Astrocyte (in vitro differentiated cells and primary cell): ENCODE measurements around the gene ATG16L1.

Experiments
- EZH2 ChIP-seq: IDR thresholded peaks from 2 replicates; pipeline ENCODE4 v1.6.1; 2012; ENCODE audit warnings: mild to moderate bottlenecking, low read length, inconsistent platforms; ENCODE audit not compliant: insufficient read depth
- TF ChIP-seq, protein P1 (sequence below): IDR thresholded peaks from 2 replicates; pipeline ENCODE4 v1.5.1; 2011; ENCODE audit warnings: low read depth, mild to moderate bottlenecking, inconsistent platforms, low read length, moderate library complexity; ENCODE audit not compliant: insufficient read depth

DNA sequence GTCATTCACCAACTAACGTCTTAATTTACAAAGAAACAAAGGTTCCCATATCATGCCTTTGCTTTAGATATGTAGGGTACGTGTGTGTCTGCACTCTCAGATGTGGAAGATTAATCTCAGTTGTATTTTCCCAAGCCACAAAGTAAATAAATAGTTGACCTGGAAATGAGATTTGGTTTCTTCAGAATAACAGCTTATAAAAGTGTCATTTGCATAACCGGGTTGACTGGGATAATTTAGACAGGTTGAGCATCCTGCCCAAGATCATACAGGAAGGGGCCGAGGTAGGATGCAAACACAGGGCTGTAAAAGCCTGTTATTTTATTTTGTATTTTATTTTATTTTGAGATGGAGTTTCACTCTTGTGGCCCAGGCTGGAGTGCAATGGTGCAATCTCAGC lies 19.5 kb downstream of the ATG16L1 start:
- TF ChIP-seq, protein P1, sequence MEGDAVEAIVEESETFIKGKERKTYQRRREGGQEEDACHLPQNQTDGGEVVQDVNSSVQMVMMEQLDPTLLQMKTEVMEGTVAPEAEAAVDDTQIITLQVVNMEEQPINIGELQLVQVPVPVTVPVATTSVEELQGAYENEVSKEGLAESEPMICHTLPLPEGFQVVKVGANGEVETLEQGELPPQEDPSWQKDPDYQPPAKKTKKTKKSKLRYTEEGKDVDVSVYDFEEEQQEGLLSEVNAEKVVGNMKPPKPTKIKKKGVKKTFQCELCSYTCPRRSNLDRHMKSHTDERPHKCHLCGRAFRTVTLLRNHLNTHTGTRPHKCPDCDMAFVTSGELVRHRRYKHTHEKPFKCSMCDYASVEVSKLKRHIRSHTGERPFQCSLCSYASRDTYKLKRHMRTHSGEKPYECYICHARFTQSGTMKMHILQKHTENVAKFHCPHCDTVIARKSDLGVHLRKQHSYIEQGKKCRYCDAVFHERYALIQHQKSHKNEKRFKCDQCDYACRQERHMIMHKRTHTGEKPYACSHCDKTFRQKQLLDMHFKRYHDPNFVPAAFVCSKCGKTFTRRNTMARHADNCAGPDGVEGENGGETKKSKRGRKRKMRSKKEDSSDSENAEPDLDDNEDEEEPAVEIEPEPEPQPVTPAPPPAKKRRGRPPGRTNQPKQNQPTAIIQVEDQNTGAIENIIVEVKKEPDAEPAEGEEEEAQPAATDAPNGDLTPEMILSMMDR: no peak
- TF ChIP-seq EZH2: no peak
